HAP-1 (cell line): ENCODE measurements around the gene GRM7.

Experiments used
- DNase-seq, 2 experiments: peaks; one replicate each; pipeline ENCODE4 v3.0.0-alpha.2; 2016 to 2020; ENCODE audit warnings: low spot score in 2 of 2
- H3K27me3 ChIP-seq: fragments of 250-450 bp; sonication (Bioruptor Pico); 2 replicates; pipeline ENCODE4 v1.5.1; 2020; ENCODE audit warnings: low read depth, mild to moderate bottlenecking, moderate library complexity
- H3K36me3 ChIP-seq: fragments of 250-450 bp; sonication (Bioruptor Pico); replicated peaks from 2 replicates; pipeline ENCODE4 v1.5.1; 2020; ENCODE audit warnings: mild to moderate bottlenecking
- H3K4me1 ChIP-seq: fragments of 250-450 bp; sonication (Bioruptor Pico); 2 replicates; pipeline ENCODE4 v1.5.1; 2020; ENCODE audit warnings: mild to moderate bottlenecking
- H3K4me3 ChIP-seq: fragments of 250-450 bp; sonication (Bioruptor Pico); 2 replicates; pipeline ENCODE4 v1.5.1; 2020; ENCODE audit warnings: mild to moderate bottlenecking, moderate library complexity
- H3K9me3 ChIP-seq: fragments of 250-450 bp; sonication (Bioruptor Pico); 2 replicates; pipeline ENCODE4 v1.5.1; 2020; ENCODE audit warnings: mild to moderate bottlenecking, moderate library complexity
- in situ Hi-C: fragments of 300-500 bp; cut with MboI; formaldehyde crosslinking; loops from 3 replicates; pipeline ENCODE4 v1.14.3; 2020; ENCODE audit warnings: low sequenced_read_pairs, inconsistent platforms, mixed read lengths

GRM7 gene

GRCh38 chr3:7203969-7204847 is 343.3 kb downstream of the GRM7 start:
- Histone ChIP-seq H3K9me3 (no peaks in the 10 kb centered on the region), H3K27me3 (no peaks in the 10 kb centered on the region), H3K4me3 (no peak overlapping the region), H3K36me3 (no peaks in the 10 kb centered on the region), H3K4me1 (no peaks in the 10 kb centered on the region)
- in situ Hi-C loops: no loop called here
- DNase-seq: no peak

- Histone ChIP-seq H3K4me1 (no peaks in the 10 kb centered on the region), H3K9me3 (no peaks in the 10 kb centered on the region), H3K36me3 (no peaks in the 10 kb centered on the region), H3K27me3 (no peaks in the 10 kb centered on the region), H3K4me3 (no peak overlapping the region)
- DNase-seq: no peak
- in situ Hi-C loops: no loop called here
These were observed 343.9 kb downstream of the GRM7 start for GRCh38 chr3:7204848-7205156.

GRCh38 chr3:7205535-7205934 is 344.6 kb downstream of the GRM7 start:
- in situ Hi-C loops: no loop called here
- Histone ChIP-seq H3K36me3 (no peaks in the 10 kb centered on the region), H3K9me3 (no peaks in the 10 kb centered on the region), H3K4me3 (no peak overlapping the region), H3K4me1 (no peaks in the 10 kb centered on the region), H3K27me3 (no peaks in the 10 kb centered on the region)
- no peak for DNase-seq

GRCh38 chr3:7205962-7206361 is 345.0 kb downstream of the GRM7 start:
- no peaks in the 10 kb centered on the region for H3K36me3 ChIP-seq
- H3K4me3 ChIP-seq: no peak overlapping the region
- DNase-seq: no peak
- H3K9me3 ChIP-seq: no peaks in the 10 kb centered on the region
- in situ Hi-C loops: no loop called here
- H3K27me3 ChIP-seq: no peaks in the 10 kb centered on the region
- H3K4me1 ChIP-seq: no peaks in the 10 kb centered on the region

- Histone ChIP-seq H3K9me3 (no peaks in the 10 kb centered on the region), H3K27me3 (no peaks in the 10 kb centered on the region), H3K36me3 (no peaks in the 10 kb centered on the region), H3K4me1 (no peaks in the 10 kb centered on the region), H3K4me3 (no peak overlapping the region)
- in situ Hi-C loops: no loop called here
- no peak for DNase-seq
These were observed 346.2 kb downstream of the GRM7 start for GRCh38 chr3:7207125-7207524.

GRCh38 chr3:7207928-7208327 is 347.0 kb downstream of the GRM7 start:
- Histone ChIP-seq H3K36me3 (no peaks in the 10 kb centered on the region), H3K9me3 (no peaks in the 10 kb centered on the region), H3K4me3 (no peak overlapping the region), H3K27me3 (no peaks in the 10 kb centered on the region), H3K4me1 (no peaks in the 10 kb centered on the region)
- DNase-seq: no peak
- in situ Hi-C loops: no loop called here

GRCh38 chr3:7209098-7209497 is 348.2 kb downstream of the GRM7 start:
- in situ Hi-C loops: no loop called here
- Histone ChIP-seq H3K36me3 (no peaks in the 10 kb centered on the region), H3K9me3 (no peaks in the 10 kb centered on the region), H3K4me3 (no peak overlapping the region), H3K4me1 (no peaks in the 10 kb centered on the region), H3K27me3 (no peaks in the 10 kb centered on the region)
- no peak for DNase-seq

GRCh38 chr3:7211740-7212139 is 350.8 kb downstream of the GRM7 start:
- no peaks in the 10 kb centered on the region for H3K4me1 ChIP-seq
- no peaks in the 10 kb centered on the region for H3K27me3 ChIP-seq
- H3K36me3 ChIP-seq: no peaks in the 10 kb centered on the region
- in situ Hi-C loops: no loop called here
- DNase-seq: no peak
- no peaks in the 10 kb centered on the region for H3K9me3 ChIP-seq
- no peak overlapping the region for H3K4me3 ChIP-seq

GRCh38 chr3:7215706-7216105 is 354.8 kb downstream of the GRM7 start:
- in situ Hi-C loops: no loop called here
- Histone ChIP-seq H3K9me3 (no peaks in the 10 kb centered on the region), H3K4me1 (no peaks in the 10 kb centered on the region), H3K36me3 (no peaks in the 10 kb centered on the region), H3K27me3 (no peaks in the 10 kb centered on the region), H3K4me3 (no peak overlapping the region)
- no peak for DNase-seq

- no peak for DNase-seq
- Histone ChIP-seq H3K27me3 (no peaks in the 10 kb centered on the region), H3K4me3 (no peak overlapping the region), H3K36me3 (no peaks in the 10 kb centered on the region), H3K4me1 (no peaks in the 10 kb centered on the region), H3K9me3 (no peaks in the 10 kb centered on the region)
- in situ Hi-C loops: no loop called here
These were observed 365.5 kb downstream of the GRM7 start for GRCh38 chr3:7226393-7226792.

GRCh38 chr3:7238565-7239295 is 377.8 kb downstream of the GRM7 start:
- Histone ChIP-seq H3K27me3 (no peaks in the 10 kb centered on the region), H3K36me3 (no peaks in the 10 kb centered on the region), H3K4me1 (no peaks in the 10 kb centered on the region), H3K4me3 (no peak overlapping the region), H3K9me3 (no peaks in the 10 kb centered on the region)
- in situ Hi-C loops: no loop called here
- DNase-seq: no peak

- Histone ChIP-seq H3K27me3 (no peaks in the 10 kb centered on the region), H3K36me3 (no peaks in the 10 kb centered on the region), H3K9me3 (no peaks in the 10 kb centered on the region; the same call in 1 of the 2 replicates), H3K4me1 (no peaks in the 10 kb centered on the region), H3K4me3 (no peak overlapping the region)
- in situ Hi-C loops: no loop called here
- DNase-seq: no peak
These were observed 380.8 kb downstream of the GRM7 start for GRCh38 chr3:7241584-7242302.

- in situ Hi-C loops: no loop called here
- H3K36me3 ChIP-seq: no peaks in the 10 kb centered on the region
- no peaks in the 10 kb centered on the region for H3K4me1 ChIP-seq
- no peak overlapping the region for H3K4me3 ChIP-seq
- H3K27me3 ChIP-seq: no peaks in the 10 kb centered on the region
- no peaks in the 10 kb centered on the region; the same call in 1 of the 2 replicates for H3K9me3 ChIP-seq
- no peak for DNase-seq
These were observed 381.4 kb downstream of the GRM7 start for GRCh38 chr3:7242303-7242635.

- Histone ChIP-seq H3K4me3 (no peak overlapping the region), H3K27me3 (no peaks in the 10 kb centered on the region), H3K4me1 (no peaks in the 10 kb centered on the region), H3K36me3 (no peaks in the 10 kb centered on the region), H3K9me3 (no peaks in the 10 kb centered on the region)
- DNase-seq: no peak
- in situ Hi-C loops: no loop called here
These were observed 388.7 kb downstream of the GRM7 start for GRCh38 chr3:7249493-7250076.
